Esophagus muscularis mucosa (tissue), 4 donors: ENCODE measurements around the gene CUL2. TPM values are rescaled to one million over a fixed set of nuclear protein-coding genes. Genes with fewer than 3 reads are reported as not detected.

Experiments
- DNase-seq: peaks from one replicate; pipeline ENCODE4 v3.0.0-alpha.2; 2017; ENCODE audit errors: extremely low spot score
- H3K27ac ChIP-seq, 4 donors: fragments of 200-600 bp; sonication (generic); replicated peaks in 1 of 4; 1 replicate in 3 of 4; 2 replicates in 1 of 4; pipeline ENCODE4 v1.5.1; 2016 to 2019; ENCODE audit warnings: mild to moderate bottlenecking in 1 of 4
- H3K27me3 ChIP-seq, 4 donors: fragments of 200-600 bp; sonication (generic); one replicate each; pipeline versions ENCODE4 v1.5.1 to v1.6.0; 2016 to 2019
- H3K36me3 ChIP-seq, 4 donors: fragments of 200-600 bp; sonication (generic); one replicate each; pipeline ENCODE4 v1.5.1; 2016 to 2019
- H3K4me1 ChIP-seq, 4 donors: fragments of 200-600 bp; sonication (generic); one replicate each; pipeline ENCODE4 v1.5.1; 2016 to 2019
- H3K4me3 ChIP-seq, 4 donors: fragments of 200-600 bp; sonication (generic); 1 replicate in 2 of 4; 2 replicates in 2 of 4; pipeline ENCODE4 v1.5.1; 2016 to 2019; ENCODE audit warnings: mild to moderate bottlenecking in 4 of 4, moderate library complexity in 1 of 4
- H3K9me3 ChIP-seq, 4 donors: fragments of 200-600 bp; sonication (generic); 1 replicate in 3 of 4; 2 replicates in 1 of 4; pipeline ENCODE4 v1.5.1; 2016 to 2019
- CTCF ChIP-seq, 3 experiments: fragments of 200-600 bp in 2 of 3; fragments of 450-650 bp in 1 of 3; sonication (generic) in 2 of 3; IDR thresholded peaks; one replicate each; pipeline ENCODE4 v1.5.1; 2017 to 2019; ENCODE audit warnings: antibody characterized with exemption in 3 of 3, mild to moderate bottlenecking in 2 of 3, moderate library complexity in 1 of 3
- EP300 ChIP-seq: sonication (generic); formaldehyde crosslinking; IDR thresholded peaks from one replicate; pipeline ENCODE4 v1.6.1; 2017; ENCODE audit warnings: antibody characterized with exemption
- POLR2A ChIP-seq: fragments of 450-650 bp; IDR thresholded peaks from one replicate; pipeline ENCODE4 v1.6.1; 2017; ENCODE audit warnings: antibody characterized with exemption, moderate library complexity, mild to moderate bottlenecking, low read depth
- POLR2AphosphoS5 ChIP-seq, 2 donors: sonication (generic); formaldehyde crosslinking; IDR thresholded peaks; one replicate each; pipeline ENCODE4 v1.6.1; 2017; ENCODE audit warnings: antibody characterized with exemption in 2 of 2
- WGBS: methylation state at CpG from one replicate; pipeline ENCODE4 v1.1.5; 2018; 5-methylcytosine and 5-hydroxymethylcytosine counted together
- intact Hi-C: fragments of 100-400 bp; cut with DNase I; formaldehyde crosslinking; loops from one replicate; pipeline ENCODE4 v1.15.1; 2023
- total RNA-seq, 4 donors: library from RNA; depleted of rRNA; stranded (reverse); fragments of >200 nt; gene quantifications; one replicate each; pipeline versions ENCODE4 v1.1.0 to v1.2.1, GENCODE V29; 2016

CUL2 gene
- total RNA-seq, 4 donors from 2014 or later: 22.3 to 27.2 (median 23.1) TPM

- H3K9me3 ChIP-seq: no peaks in the 10 kb centered on the region
- no peaks in the 10 kb centered on the region for H3K4me1 ChIP-seq
- H3K36me3 ChIP-seq: peaks cover 10 to 84% (median 46%) of the 10 kb centered on the region in 4 donors
- H3K27ac ChIP-seq: no peak overlapping the region
- H3K4me3 ChIP-seq: no peak overlapping the region
- no peak for TF ChIP-seq EP300
- TF ChIP-seq POLR2A: no peak
- TF ChIP-seq CTCF (IDR thresholded peaks at IDR 0.05): no peak
- no peak for TF ChIP-seq POLR2AphosphoS5 (IDR thresholded peaks at IDR 0.05)
- DNase-seq: no peak
- intact Hi-C loops: no loop called here
- no peaks in the 10 kb centered on the region for H3K27me3 ChIP-seq
These were observed 30.7 kb downstream of the CUL2 start for GRCh38 chr10:35059481-35059880.

DNA sequence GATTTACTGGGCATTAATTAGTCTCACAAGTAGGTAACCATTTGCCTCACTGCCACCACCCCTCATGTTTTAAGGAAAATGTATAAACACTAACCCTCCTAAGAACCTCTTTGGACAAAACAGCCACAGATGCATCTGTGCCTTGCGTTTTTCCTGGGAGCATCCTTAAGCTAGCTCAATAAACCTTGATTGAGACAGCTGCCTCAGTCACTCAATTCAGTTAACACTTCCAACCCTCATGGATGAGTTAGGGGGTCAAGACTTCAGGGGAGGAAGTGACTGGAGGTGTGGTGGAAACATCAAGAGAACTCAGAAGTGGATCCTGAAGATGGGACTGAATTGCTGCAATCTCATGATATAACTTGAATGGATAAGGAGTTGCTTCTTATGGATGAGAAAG, 31.5 kb downstream of the CUL2 start:
- H3K36me3 ChIP-seq: peaks cover 13 to 79% (median 50%) of the 10 kb centered on the region in 4 donors
- 95% methylated on average over 1 of the region's 1 CpG for WGBS
- no peak overlapping the region for H3K27ac ChIP-seq
- H3K9me3 ChIP-seq: no peaks in the 10 kb centered on the region
- DNase-seq: no peak
- no peak overlapping the region for H3K4me3 ChIP-seq
- TF ChIP-seq CTCF (IDR thresholded peaks at IDR 0.05) (no peak), POLR2AphosphoS5 (IDR thresholded peaks at IDR 0.05) (no peak), EP300 (no peak), POLR2A (no peak)
- no peaks in the 10 kb centered on the region for H3K4me1 ChIP-seq
- H3K27me3 ChIP-seq: no peaks in the 10 kb centered on the region
- intact Hi-C loops: no loop called here

- no peak for DNase-seq
- TF ChIP-seq POLR2A (no peak), EP300 (no peak), CTCF (IDR thresholded peaks at IDR 0.05) (no peak), POLR2AphosphoS5 (IDR thresholded peaks at IDR 0.05) (no peak)
- Histone ChIP-seq H3K4me1 (no peaks in the 10 kb centered on the region), H3K27me3 (no peaks in the 10 kb centered on the region), H3K9me3 (no peaks in the 10 kb centered on the region), H3K27ac (no peak overlapping the region), H3K4me3 (no peak overlapping the region), H3K36me3 (peaks cover 13 to 79% (median 53%) of the 10 kb centered on the region in 4 donors)
- intact Hi-C loops: no loop called here
- 66% methylated on average over 6 of the region's 6 CpGs for WGBS
These were observed 32.0 kb downstream of the CUL2 start for GRCh38 chr10:35058134-35058533.

DNA sequence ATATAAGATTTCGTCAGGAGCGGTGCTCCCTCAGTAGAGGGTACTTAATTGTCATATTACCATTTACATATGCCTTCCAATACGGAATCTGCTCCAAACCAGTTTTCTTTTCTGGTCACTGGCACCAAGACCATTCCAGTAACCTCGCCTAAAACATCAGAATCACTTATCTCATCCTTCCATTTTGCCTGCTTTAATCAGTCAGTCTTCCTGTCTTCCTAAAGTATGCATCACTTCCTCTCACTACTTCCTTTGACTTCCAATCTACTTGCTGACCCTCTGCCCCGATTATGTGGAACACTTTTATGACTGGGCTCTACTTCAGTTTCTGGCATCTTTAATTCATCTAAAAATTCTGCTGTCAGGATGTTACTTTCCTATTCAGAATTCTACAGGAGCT, 33.5 kb downstream of the CUL2 start:
- H3K27me3 ChIP-seq: no peaks in the 10 kb centered on the region
- H3K9me3 ChIP-seq: no peaks in the 10 kb centered on the region
- H3K4me1 ChIP-seq: no peaks in the 10 kb centered on the region
- no peak overlapping the region for H3K27ac ChIP-seq
- 88% methylated on average over 5 of the region's 5 CpGs for WGBS
- peaks cover 7 to 76% (median 47%) of the 10 kb centered on the region in 4 donors for H3K36me3 ChIP-seq
- DNase-seq: no peak
- intact Hi-C loops: no loop called here
- TF ChIP-seq POLR2AphosphoS5 (IDR thresholded peaks at IDR 0.05) (no peak), CTCF (IDR thresholded peaks at IDR 0.05) (no peak), POLR2A (no peak), EP300 (no peak)
- H3K4me3 ChIP-seq: no peak overlapping the region

DNA sequence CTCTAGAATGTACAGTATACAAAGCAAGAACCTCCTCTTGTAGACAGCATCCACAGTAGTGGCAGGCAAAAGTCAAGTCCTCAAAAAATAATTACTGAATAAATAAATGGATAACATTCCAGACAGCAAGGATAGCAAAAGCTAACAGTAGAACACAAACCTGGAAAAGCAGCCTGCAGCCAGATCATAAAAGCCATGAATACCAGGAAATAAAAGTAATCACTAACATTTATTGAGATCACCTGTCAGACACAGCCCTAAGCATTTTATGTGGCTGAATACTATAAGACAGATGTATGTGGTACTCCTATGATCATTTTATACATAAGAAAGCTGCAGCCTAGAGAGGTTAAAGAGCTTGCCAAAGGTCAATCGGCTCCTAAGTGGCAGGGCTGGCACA, 34.0 kb downstream of the CUL2 start:
- intact Hi-C loops: no loop called here
- Histone ChIP-seq H3K4me3 (no peak overlapping the region), H3K27me3 (no peaks in the 10 kb centered on the region), H3K27ac (no peak overlapping the region), H3K9me3 (no peaks in the 10 kb centered on the region), H3K36me3 (peaks cover 7 to 75% (median 51%) of the 10 kb centered on the region in 4 donors), H3K4me1 (no peaks in the 10 kb centered on the region)
- DNase-seq: no peak
- 83% methylated on average over 1 of the region's 1 CpG for WGBS
- TF ChIP-seq POLR2AphosphoS5 (IDR thresholded peaks at IDR 0.05): no peak
- TF ChIP-seq EP300: no peak
- no peak for TF ChIP-seq POLR2A
- no peak for TF ChIP-seq CTCF (IDR thresholded peaks at IDR 0.05)
